Mesenchymal stem cell (in vitro differentiated cells and primary cell): ENCODE data around the gene MACROD1.

Source experiments
- DNase-seq: peaks from one replicate; pipeline ENCODE4 v3.0.0-alpha.2; 2013
- H2AFZ ChIP-seq: one replicate; pipeline ENCODE4 v1.6.1; 2013; ENCODE audit warnings: low read depth, mild to moderate bottlenecking, control low read depth, inconsistent platforms, low read length, moderate library complexity
- H2AK5ac ChIP-seq: 2 replicates; pipeline ENCODE4 v1.6.1; 2013; ENCODE audit warnings: low read length, moderate library complexity, mild to moderate bottlenecking, inconsistent platforms; ENCODE audit not compliant: severe bottlenecking
- H2BK120ac ChIP-seq: one replicate; pipeline ENCODE4 v1.6.1; 2013; ENCODE audit warnings: low read depth, mild to moderate bottlenecking, inconsistent platforms, low read length, moderate library complexity
- H2BK12ac ChIP-seq, 2 experiments: one replicate each; pipeline ENCODE4 v1.6.1; 2013; ENCODE audit warnings: inconsistent platforms in 2 of 2, low read length in 2 of 2, mild to moderate bottlenecking in 2 of 2, moderate library complexity in 2 of 2, control low read depth in 1 of 2
- H2BK15ac ChIP-seq: one replicate; pipeline ENCODE4 v1.6.1; 2013; ENCODE audit warnings: mild to moderate bottlenecking, low read depth, inconsistent platforms; ENCODE audit not compliant: poor library complexity, severe bottlenecking
- H2BK5ac ChIP-seq: 2 replicates; pipeline ENCODE4 v1.6.1; 2013; ENCODE audit warnings: low read depth, mild to moderate bottlenecking, low read length, control low read depth, inconsistent platforms; ENCODE audit not compliant: poor library complexity, severe bottlenecking
- H3K14ac ChIP-seq, 2 experiments: one replicate each; pipeline ENCODE4 v1.6.1; 2013; ENCODE audit warnings: inconsistent platforms in 2 of 2, low read length in 2 of 2, control low read depth in 1 of 2, mild to moderate bottlenecking in 1 of 2, moderate library complexity in 1 of 2
- H3K18ac ChIP-seq, 2 experiments: one replicate each; pipeline ENCODE4 v1.6.1; 2013; ENCODE audit warnings: inconsistent platforms in 2 of 2, low read length in 2 of 2, control low read depth in 1 of 2, low read depth in 1 of 2, mild to moderate bottlenecking in 1 of 2
- H3K23ac ChIP-seq, 2 experiments: one replicate each; pipeline ENCODE4 v1.6.1; 2013; ENCODE audit warnings: inconsistent platforms in 2 of 2, low read length in 2 of 2, mild to moderate bottlenecking in 2 of 2, moderate library complexity in 2 of 2, control low read depth in 1 of 2
- H3K27ac ChIP-seq: 2 replicates; pipeline ENCODE4 v1.5.1; 2013; ENCODE audit warnings: mild to moderate bottlenecking, moderate library complexity, low read length, control low read depth, inconsistent platforms; ENCODE audit not compliant: poor library complexity, severe bottlenecking
- H3K27me3 ChIP-seq, 2 experiments: 2 replicates each; pipeline versions ENCODE4 v1.6.1 to v1.7.0; 2013; ENCODE audit warnings: low read length in 2 of 2, mild to moderate bottlenecking in 2 of 2, moderate library complexity in 2 of 2, control low read depth in 1 of 2, inconsistent platforms in 1 of 2; ENCODE audit not compliant: control insufficient read depth in 1 of 2, insufficient read depth in 1 of 2
- H3K36me3 ChIP-seq, 2 experiments: 2 replicates each; pipeline versions ENCODE4 v1.6.1 to v1.7.0; 2013; ENCODE audit warnings: low read length in 2 of 2, control low read depth in 1 of 2, inconsistent platforms in 1 of 2, low read depth in 1 of 2, mild to moderate bottlenecking in 1 of 2; ENCODE audit not compliant: insufficient read depth in 2 of 2, control insufficient read depth in 1 of 2
- H3K4ac ChIP-seq, 2 experiments: one replicate each; pipeline ENCODE4 v1.6.1; 2013; ENCODE audit warnings: inconsistent platforms in 2 of 2, low read length in 2 of 2, mild to moderate bottlenecking in 2 of 2, moderate library complexity in 2 of 2, control low read depth in 1 of 2, low read depth in 1 of 2
- H3K4me1 ChIP-seq: 2 replicates; pipeline ENCODE4 v1.6.1; 2013; ENCODE audit warnings: low read depth, low read length, control low read depth; ENCODE audit not compliant: control insufficient read depth, insufficient read depth
- H3K4me2 ChIP-seq: 2 replicates; pipeline ENCODE4 v1.6.1; 2013; ENCODE audit warnings: low read length, mild to moderate bottlenecking, inconsistent platforms; ENCODE audit not compliant: poor library complexity, severe bottlenecking
- H3K4me3 ChIP-seq, 2 experiments: 2 replicates each; pipeline versions ENCODE4 v1.5.1 to v1.7.0; 2013; ENCODE audit warnings: low read length in 2 of 2, mild to moderate bottlenecking in 2 of 2, control low read depth in 1 of 2, low read depth in 1 of 2; ENCODE audit not compliant: insufficient read depth in 1 of 2
- H3K79me1 ChIP-seq: replicated peaks from 2 replicates; pipeline ENCODE4 v1.6.1; 2013; ENCODE audit warnings: mild to moderate bottlenecking, control low read depth, low read length, inconsistent platforms; ENCODE audit not compliant: poor library complexity, severe bottlenecking
- H3K9ac ChIP-seq: 2 replicates; pipeline ENCODE4 v1.7.0; 2013; ENCODE audit warnings: mild to moderate bottlenecking, low read length, moderate library complexity
- H3K9me3 ChIP-seq: 2 replicates; pipeline ENCODE4 v1.7.0; 2013; ENCODE audit warnings: mild to moderate bottlenecking, low read length; ENCODE audit not compliant: control insufficient read depth
- H4K8ac ChIP-seq: one replicate; pipeline ENCODE4 v1.6.1; 2013; ENCODE audit warnings: inconsistent platforms, mild to moderate bottlenecking, low read length, moderate library complexity
- H4K91ac ChIP-seq: one replicate; pipeline ENCODE4 v1.6.1; 2013; ENCODE audit warnings: mild to moderate bottlenecking, low read length, inconsistent platforms
- WGBS: methylation state at CpG from one replicate; pipeline ENCODE4 v1.1.7; 2013; ENCODE audit warnings: mixed read lengths; 5-methylcytosine and 5-hydroxymethylcytosine counted together

The MACROD1 gene

GRCh38 chr11:64042301-64042700, 123.6 kb downstream of the MACROD1 start:
- Histone ChIP-seq H3K9me3 (no peaks in the 10 kb centered on the region), H2BK5ac (no peak overlapping the region), H3K27me3 (peaks cover 20 to 46% of the 10 kb centered on the region in 2 experiments), H3K18ac (no peak overlapping the region), H3K36me3 (no peaks in the 10 kb centered on the region), H3K4me3 (no peak overlapping the region), H2AK5ac (no peak overlapping the region), H2BK15ac (no peak overlapping the region), H4K8ac (no peak overlapping the region), H4K91ac (no peak overlapping the region), H2BK12ac (no peak overlapping the region), H3K79me1 (no peaks in the 10 kb centered on the region), H2BK120ac (no peak overlapping the region), H3K4me1 (peaks cover 2% of the 10 kb centered on the region), H3K14ac (no peak overlapping the region), H2AFZ (no peak overlapping the region), H3K27ac (no peak overlapping the region), H3K23ac (no peak overlapping the region), H3K4ac (no peak overlapping the region), H3K4me2 (no peak overlapping the region), H3K9ac (no peak overlapping the region)
- DNase-seq: no peak
- 93% methylated on average over 2 of the region's 4 CpGs for WGBS

DNA sequence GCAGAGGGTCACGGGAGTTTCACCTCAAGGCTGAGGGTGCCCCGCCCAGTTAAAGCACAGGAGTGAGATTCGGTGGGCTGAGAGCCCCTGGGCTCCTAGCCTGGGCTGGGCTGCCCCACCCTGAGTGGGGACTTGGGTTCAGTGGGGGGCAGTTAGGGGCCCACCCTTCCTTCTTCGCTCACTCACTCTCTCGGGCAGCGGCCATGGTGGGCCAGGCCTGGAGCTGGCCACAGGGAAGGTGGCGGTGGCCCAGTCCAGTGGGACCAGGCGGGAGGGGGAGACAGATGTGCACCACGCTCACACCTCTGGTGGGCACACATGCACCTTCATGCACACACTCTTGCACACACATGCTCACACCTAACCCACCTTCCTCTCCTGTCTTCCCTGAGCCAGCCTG, 124.1 kb downstream of the MACROD1 start:
- no peaks in the 10 kb centered on the region for H3K79me1 ChIP-seq
- H2AFZ ChIP-seq: no peak overlapping the region
- H3K36me3 ChIP-seq: no peaks in the 10 kb centered on the region
- H3K4me1 ChIP-seq: peaks cover 5% of the 10 kb centered on the region
- H3K4me2 ChIP-seq: no peak overlapping the region
- no peak overlapping the region for H3K23ac ChIP-seq
- H4K91ac ChIP-seq: peak overlapping the region; percentile 3
- H2BK5ac ChIP-seq: no peak overlapping the region
- H4K8ac ChIP-seq: no peak overlapping the region
- DNase-seq: no peak
- 92% methylated on average over 9 of the region's 9 CpGs for WGBS
- no peak overlapping the region for H2AK5ac ChIP-seq
- H3K14ac ChIP-seq: no peak overlapping the region
- no peak overlapping the region for H3K4ac ChIP-seq
- no peak overlapping the region for H3K27ac ChIP-seq
- no peak overlapping the region for H3K4me3 ChIP-seq
- no peak overlapping the region for H2BK12ac ChIP-seq
- H3K9ac ChIP-seq: no peak overlapping the region
- H2BK120ac ChIP-seq: no peak overlapping the region
- H3K9me3 ChIP-seq: no peaks in the 10 kb centered on the region
- no peak overlapping the region for H2BK15ac ChIP-seq
- H3K18ac ChIP-seq: no peak overlapping the region
- H3K27me3 ChIP-seq: peaks cover 23 to 50% of the 10 kb centered on the region in 2 experiments

GRCh38 chr11:64040684-64041322, 125.1 kb downstream of the MACROD1 start:
- H2BK15ac ChIP-seq: no peak overlapping the region
- no peak overlapping the region for H3K23ac ChIP-seq
- no peak overlapping the region for H3K9ac ChIP-seq
- no peak overlapping the region for H2BK120ac ChIP-seq
- no peaks in the 10 kb centered on the region for H3K79me1 ChIP-seq
- no peak overlapping the region for H3K27ac ChIP-seq
- no peak overlapping the region for H4K8ac ChIP-seq
- no peak overlapping the region for H3K14ac ChIP-seq
- H2BK12ac ChIP-seq: no peak overlapping the region
- no peak overlapping the region for H3K4me3 ChIP-seq
- no peak overlapping the region for H3K18ac ChIP-seq
- no peak overlapping the region for H2BK5ac ChIP-seq
- no peak overlapping the region for H3K4me2 ChIP-seq
- H3K9me3 ChIP-seq: no peaks in the 10 kb centered on the region
- no peak overlapping the region for H4K91ac ChIP-seq
- peaks cover 23 to 52% of the 10 kb centered on the region in 2 experiments for H3K27me3 ChIP-seq
- no peaks in the 10 kb centered on the region for H3K36me3 ChIP-seq
- H3K4ac ChIP-seq: no peak overlapping the region
- no peak overlapping the region for H2AK5ac ChIP-seq
- 61% methylated on average over 15 of the region's 20 CpGs for WGBS
- no peak overlapping the region for H2AFZ ChIP-seq
- H3K4me1 ChIP-seq: peaks cover 14% of the 10 kb centered on the region
- DNase-seq: no peak

DNA sequence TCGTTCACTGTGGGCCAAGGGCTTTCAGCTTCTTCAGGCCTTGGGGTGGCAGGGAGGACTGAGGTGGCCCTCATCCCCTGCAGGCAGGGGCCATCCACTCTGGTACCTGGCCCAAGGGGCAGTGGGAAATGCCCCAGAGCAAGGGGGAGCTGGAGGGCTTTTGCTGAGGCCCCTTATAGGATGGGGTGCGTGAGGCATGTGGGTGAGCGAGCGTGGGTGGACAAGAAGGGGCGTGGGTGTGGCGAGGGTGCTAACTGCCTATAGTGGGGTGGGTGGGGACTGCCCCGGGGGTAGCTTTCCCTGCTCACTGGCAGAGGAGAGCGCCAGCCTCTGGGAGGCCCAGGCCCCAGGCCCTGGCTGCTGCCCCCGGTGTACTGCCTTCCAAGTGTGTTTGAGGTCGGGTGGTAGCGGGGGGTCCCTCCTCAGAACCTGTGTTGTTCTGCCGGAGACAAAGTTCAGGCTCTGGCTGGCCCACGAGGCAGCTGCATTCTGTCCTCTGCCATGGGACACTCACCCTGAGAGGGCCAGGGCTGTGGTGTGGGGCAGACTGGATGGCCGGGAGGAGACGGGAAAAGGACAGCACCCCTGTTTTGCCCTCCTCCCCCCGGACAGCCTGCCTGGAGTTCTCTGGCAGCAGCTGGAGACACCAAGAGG, 126.8 kb downstream of the MACROD1 start:
- WGBS: 84% methylated on average over 16 of the region's 16 CpGs
- Histone ChIP-seq H3K4ac (no peak overlapping the region), H3K18ac (no peak overlapping the region), H2BK120ac (no peak overlapping the region), H2BK15ac (no peak overlapping the region), H3K27ac (no peak overlapping the region), H3K23ac (no peak overlapping the region), H2BK5ac (no peak overlapping the region), H2AK5ac (no peak overlapping the region), H3K27me3 (peaks cover 31 to 61% of the 10 kb centered on the region in 2 experiments), H3K9ac (no peak overlapping the region), H3K14ac (no peak overlapping the region), H3K36me3 (no peaks in the 10 kb centered on the region), H4K91ac (no peak overlapping the region), H4K8ac (no peak overlapping the region), H3K79me1 (no peaks in the 10 kb centered on the region), H2BK12ac (no peak overlapping the region), H3K4me1 (peaks cover 18% of the 10 kb centered on the region), H3K9me3 (no peaks in the 10 kb centered on the region), H3K4me2 (no peak overlapping the region), H2AFZ (no peak overlapping the region), H3K4me3 (no peak overlapping the region)
- DNase-seq: no peak
